Stomach (tissue), 4 donors: Measurements from ENCODE around the gene PLRG1.

Source experiments
- CTCF ChIP-seq, 7 experiments: fragments of 450-650 bp in 4 of 7; fragments of 200-600 bp in 3 of 7; sonication (generic) in 3 of 7; IDR thresholded peaks; one replicate each; pipeline ENCODE4 v1.5.1; 2016 to 2019; ENCODE audit warnings: antibody characterized with exemption in 7 of 7, control low read depth in 2 of 7, mild to moderate bottlenecking in 1 of 7
- POLR2A ChIP-seq, 4 donors: fragments of 450-650 bp; IDR thresholded peaks; one replicate each; pipeline ENCODE4 v1.6.1; 2016; ENCODE audit warnings: antibody characterized with exemption in 4 of 4, control low read depth in 2 of 4, mild to moderate bottlenecking in 1 of 4, moderate library complexity in 1 of 4
- POLR2AphosphoS5 ChIP-seq, 3 donors: sonication (generic); formaldehyde crosslinking; IDR thresholded peaks; one replicate each; pipeline ENCODE4 v1.6.1; 2016; ENCODE audit warnings: antibody characterized with exemption in 3 of 3

GRCh38 chr4:154566639-154567204, 16.5 kb upstream of the PLRG1 start:
- TF ChIP-seq CTCF (IDR thresholded peaks at IDR 0.05) (no peak), POLR2A (IDR thresholded peaks at IDR 0.05) (no peak), POLR2AphosphoS5 (IDR thresholded peaks at IDR 0.05) (no peak)
